Activated CD8-positive, alpha-beta memory T cell treated with anti-CD3 and anti-CD28 coated beads for 48 hours (primary cell): ENCODE results near the gene MYH10.

Experiments
- DNase-seq, 3 experiments: peaks; one replicate each; pipeline ENCODE4 v3.0.0-alpha.2; 2020; ENCODE audit warnings: low read depth in 2 of 3, low spot score in 2 of 3

Gene MYH10

GRCh38 chr17:8475781-8476180 lies 154.7 kb downstream of the MYH10 start:
- no peak for DNase-seq

GRCh38 chr17:8475227-8475626 lies 155.3 kb downstream of the MYH10 start:
- DNase-seq: no peak

- no peak for DNase-seq
Measured at GRCh38 chr17:8474826-8475225, 155.7 kb downstream of the MYH10 start.

- no peak for DNase-seq
Measured at GRCh38 chr17:8473451-8474192, 156.9 kb downstream of the MYH10 start.

GRCh38 chr17:8472663-8473062 lies 157.9 kb downstream of the MYH10 start:
- DNase-seq: no peak

- no peak for DNase-seq
Measured at GRCh38 chr17:8470447-8471047, 160.0 kb downstream of the MYH10 start.

- no peak for DNase-seq
Measured at GRCh38 chr17:8469964-8470363, 160.6 kb downstream of the MYH10 start.

- DNase-seq: no peak
Measured at GRCh38 chr17:8468980-8469379, 161.5 kb downstream of the MYH10 start.

- DNase-seq: no peak
Measured at GRCh38 chr17:8468127-8468526, 162.4 kb downstream of the MYH10 start.

GRCh38 chr17:8467527-8467926 lies 163.0 kb downstream of the MYH10 start:
- no peak for DNase-seq

- DNase-seq: no peak
Measured at GRCh38 chr17:8466873-8467272, 163.7 kb downstream of the MYH10 start.

- no peak for DNase-seq
Measured at GRCh38 chr17:8466456-8466855, 164.1 kb downstream of the MYH10 start.

GRCh38 chr17:8465759-8466158 lies 164.8 kb downstream of the MYH10 start:
- no peak for DNase-seq

- DNase-seq: no peak
Measured at GRCh38 chr17:8465356-8465755, 165.2 kb downstream of the MYH10 start.

GRCh38 chr17:8464941-8465340 lies 165.6 kb downstream of the MYH10 start:
- DNase-seq: no peak

GRCh38 chr17:8463099-8463498 lies 167.4 kb downstream of the MYH10 start:
- no peak for DNase-seq

- DNase-seq: no peak
Measured at GRCh38 chr17:8462564-8462963, 168.0 kb downstream of the MYH10 start.

- no peak for DNase-seq
Measured at GRCh38 chr17:8459831-8460230, 170.7 kb downstream of the MYH10 start.

GRCh38 chr17:8459107-8459506 lies 171.4 kb downstream of the MYH10 start:
- DNase-seq: no peak

GRCh38 chr17:8458128-8458527 lies 172.4 kb downstream of the MYH10 start:
- DNase-seq: no peak

- DNase-seq: no peak
Measured at GRCh38 chr17:8455665-8456209, 174.8 kb downstream of the MYH10 start.

- DNase-seq: no peak
Measured at GRCh38 chr17:8453326-8453725, 177.2 kb downstream of the MYH10 start.
